OCI-LY7 (cell line): ENCODE data around the gene PCNX1. TPM values are rescaled to one million over a fixed set of nuclear protein-coding genes. Genes with fewer than 3 reads are reported as not detected.

ENCODE experiments used
- Bru-seq: library from RNA; stranded (reverse); fragments of 400-500 nt; gene quantifications from one replicate; lab custom pipeline; 2021; lab: Mats Ljungman, UMichigan
- BruChase-seq, 2 experiments: library from RNA; stranded (reverse); fragments of 400-500 nt; gene quantifications; one replicate each; lab custom pipeline; 2021; lab: Mats Ljungman, UMichigan
- BruUV-seq: library from RNA; stranded (reverse); fragments of 400-500 nt; replicated peaks from 2 replicates; lab custom pipeline; 2021; lab: Mats Ljungman, UMichigan
- CTCF ChIA-PET: fragments of 300-600 bp; sonication (Branson Sonifier 250); formaldehyde crosslinking; loops from one replicate; lab custom pipeline; 2022; ENCODE audit warnings: antibody characterized with exemption; ENCODE audit not compliant: unreplicated experiment; lab: Charles Lee
- POLR2A ChIA-PET: fragments of 300-600 bp; sonication (Branson Sonifier 250); formaldehyde crosslinking; loops from one replicate; lab custom pipeline; 2022; ENCODE audit warnings: antibody characterized with exemption; lab: Charles Lee
- DNase-seq: peaks from one replicate; pipeline ENCODE4 v3.0.0-alpha.2; 2015; ENCODE audit warnings: low spot score
- H2AFZ ChIP-seq: fragments of 200-600 bp; sonication (generic), shearing (Covaris generic); 2 replicates; pipeline ENCODE4 v1.6.1; 2014; ENCODE audit warnings: mild to moderate bottlenecking, antibody characterized with exemption, low read length, moderate library complexity
- H3K27ac ChIP-seq: fragments of 200-600 bp; sonication (generic); 2 replicates; pipeline ENCODE4 v1.5.1; 2014; ENCODE audit warnings: mixed run types, low read depth, mild to moderate bottlenecking, moderate library complexity, low read length, inconsistent platforms; ENCODE audit not compliant: poor library complexity, severe bottlenecking
- H3K36me3 ChIP-seq: fragments of 200-600 bp; sonication (generic); 2 replicates; pipeline ENCODE4 v1.6.1; 2014; ENCODE audit warnings: mild to moderate bottlenecking, antibody characterized with exemption, low read length, moderate library complexity, mixed read lengths; ENCODE audit not compliant: insufficient read depth
- H3K4me1 ChIP-seq: fragments of 200-600 bp; sonication (generic); 2 replicates; pipeline ENCODE4 v1.5.1; 2014; ENCODE audit warnings: mild to moderate bottlenecking, low read length; ENCODE audit not compliant: insufficient read depth, poor library complexity, severe bottlenecking
- H3K4me2 ChIP-seq: fragments of 200-600 bp; sonication (generic); 2 replicates; pipeline ENCODE4 v1.6.1; 2014; ENCODE audit warnings: mild to moderate bottlenecking, low read length
- H3K4me3 ChIP-seq: fragments of 200-600 bp; sonication (generic); 2 replicates; pipeline ENCODE4 v1.5.1; 2014; ENCODE audit warnings: mild to moderate bottlenecking, low read depth, low read length; ENCODE audit not compliant: poor library complexity, severe bottlenecking
- H3K79me2 ChIP-seq: fragments of 200-600 bp; sonication (generic); 2 replicates; pipeline ENCODE4 v1.6.1; 2016; ENCODE audit warnings: low read depth, mild to moderate bottlenecking, low read length, moderate library complexity, mixed read lengths; ENCODE audit not compliant: insufficient read depth
- H3K9me2 ChIP-seq: fragments of 200-600 bp; sonication (generic); 2 replicates; pipeline ENCODE4 v1.6.1; 2016; ENCODE audit warnings: mild to moderate bottlenecking, low read length, mixed read lengths; ENCODE audit not compliant: insufficient read depth
- H3K9me3 ChIP-seq: fragments of 200-600 bp; sonication (generic); 2 replicates; pipeline ENCODE4 v1.6.1; 2014; ENCODE audit warnings: mild to moderate bottlenecking, mixed run types, low read length, mixed read lengths
- H4K20me1 ChIP-seq: fragments of 200-600 bp; sonication (generic); 2 replicates; pipeline ENCODE4 v1.6.1; 2014; ENCODE audit warnings: mild to moderate bottlenecking, antibody characterized with exemption, low read length, moderate library complexity, mixed read lengths; ENCODE audit not compliant: insufficient read depth
- EZH2phosphoT487 ChIP-seq: fragments of 200-600 bp; sonication (generic); IDR thresholded peaks from 2 replicates; pipeline ENCODE4 v1.6.1; 2018; ENCODE audit warnings: low read depth, borderline replicate concordance, mild to moderate bottlenecking, mixed run types, antibody characterized with exemption, low read length, moderate library complexity, mixed read lengths
- intact Hi-C: fragments of 100-400 bp; cut with micrococcal nuclease; formaldehyde crosslinking; loops from one replicate; pipeline ENCODE4 v1.10.0; 2022; ENCODE audit not compliant: unreplicated experiment
- long read RNA-seq: library from polyadenylated mRNA; stranded (forward); transcript quantifications from one replicate; pipeline ENCODE4 v2.0.0, GENCODE V29; 2022
- total RNA-seq, 2 experiments: library from RNA; depleted of rRNA in 1 of 2; stranded (reverse); fragments of >200 nt in 1 of 2; shearing (Covaris generic) in 1 of 2; gene quantifications; 2 replicates each; pipeline ENCODE4 v1.2.3, GENCODE V29; 2014 to 2022
- TF ChIP-seq, protein P1 (sequence below): fragments of 200-600 bp; sonication (generic); conservative IDR thresholded peaks from 2 replicates; pipeline ENCODE4 v1.5.1; 2014; ENCODE audit warnings: mild to moderate bottlenecking, antibody characterized with exemption, low read length, moderate library complexity, mixed read lengths

The PCNX1 gene
- 27.7 and 33.8 TPM in 2 replicates for total RNA-seq (2014; rRNA removed; shearing (Covaris generic))
- 33.5 and 38.4 TPM in 2 replicates for total RNA-seq (2022)
- Bru-seq, nascent RNA: percentile 82 among the genes with signal in this experiment
- percentile 66 among the genes with signal in this experiment for BruChase-seq, experiment 1, labeled RNA remaining after a 6-hour chase
- percentile 72 among the genes with signal in this experiment for BruChase-seq, experiment 2, labeled RNA remaining after a 2-hour chase
- long read RNA-seq, full-length matches to known transcripts: 1 of 18 reads
- long read RNA-seq, partial matches to known transcripts: 9 of 18 reads
- long read RNA-seq, other reads (novel, unspliced or antisense): 8 of 18 reads

- POLR2A ChIA-PET: interaction anchor here (0.5 to 1.7 kb wide), 4 partner anchors 18 to 542 kb away, joined by 3 to 9 read pairs (median 3); partner anchors contain the start of gene MAP3K9
- Histone ChIP-seq H3K9me3 (no peaks in the 10 kb centered on the region), H3K36me3 (no peaks in the 10 kb centered on the region), H3K79me2 (peaks cover 38% of the 10 kb centered on the region), H4K20me1 (peaks cover 17% of the 10 kb centered on the region; the same call in 1 of the 2 replicates), H3K27ac (peak within 1 kb of the TSS; percentile 66), H3K4me3 (peak within 1 kb of the TSS; percentile 81), H2AFZ (peak within 1 kb of the TSS; percentile 95), H3K4me2 (peak within 1 kb of the TSS; percentile 97), H3K9me2 (no peaks in the 10 kb centered on the region), H3K4me1 (peaks cover 15% of the 10 kb centered on the region)
- no TSS peak for BruUV-seq
- TF ChIP-seq, protein P1, sequence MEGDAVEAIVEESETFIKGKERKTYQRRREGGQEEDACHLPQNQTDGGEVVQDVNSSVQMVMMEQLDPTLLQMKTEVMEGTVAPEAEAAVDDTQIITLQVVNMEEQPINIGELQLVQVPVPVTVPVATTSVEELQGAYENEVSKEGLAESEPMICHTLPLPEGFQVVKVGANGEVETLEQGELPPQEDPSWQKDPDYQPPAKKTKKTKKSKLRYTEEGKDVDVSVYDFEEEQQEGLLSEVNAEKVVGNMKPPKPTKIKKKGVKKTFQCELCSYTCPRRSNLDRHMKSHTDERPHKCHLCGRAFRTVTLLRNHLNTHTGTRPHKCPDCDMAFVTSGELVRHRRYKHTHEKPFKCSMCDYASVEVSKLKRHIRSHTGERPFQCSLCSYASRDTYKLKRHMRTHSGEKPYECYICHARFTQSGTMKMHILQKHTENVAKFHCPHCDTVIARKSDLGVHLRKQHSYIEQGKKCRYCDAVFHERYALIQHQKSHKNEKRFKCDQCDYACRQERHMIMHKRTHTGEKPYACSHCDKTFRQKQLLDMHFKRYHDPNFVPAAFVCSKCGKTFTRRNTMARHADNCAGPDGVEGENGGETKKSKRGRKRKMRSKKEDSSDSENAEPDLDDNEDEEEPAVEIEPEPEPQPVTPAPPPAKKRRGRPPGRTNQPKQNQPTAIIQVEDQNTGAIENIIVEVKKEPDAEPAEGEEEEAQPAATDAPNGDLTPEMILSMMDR: peak; percentile 81
- TF ChIP-seq EZH2phosphoT487: no peak
- CTCF ChIA-PET: interaction anchor here (0.6 to 1.2 kb wide), 4 partner anchors 11 to 114 kb away, joined by 3 to 5 read pairs (median 4); partner anchors contain the start of gene MAP3K9
- peak; percentile 94 for DNase-seq
- intact Hi-C loops: loop anchor here (1.0 to 5.0 kb wide), 5 partner anchors 49 to 415 kb away; partner anchors contain the start of genes MED6 and SIPA1L1
These were observed at the start of gene PCNX1 for GRCh38 chr14:70907176-70907995. TSS of gene PCNX1 (plus strand) at chr14:70907459. CDS start at chr14:70907851, 392 bp downstream.

DNA sequence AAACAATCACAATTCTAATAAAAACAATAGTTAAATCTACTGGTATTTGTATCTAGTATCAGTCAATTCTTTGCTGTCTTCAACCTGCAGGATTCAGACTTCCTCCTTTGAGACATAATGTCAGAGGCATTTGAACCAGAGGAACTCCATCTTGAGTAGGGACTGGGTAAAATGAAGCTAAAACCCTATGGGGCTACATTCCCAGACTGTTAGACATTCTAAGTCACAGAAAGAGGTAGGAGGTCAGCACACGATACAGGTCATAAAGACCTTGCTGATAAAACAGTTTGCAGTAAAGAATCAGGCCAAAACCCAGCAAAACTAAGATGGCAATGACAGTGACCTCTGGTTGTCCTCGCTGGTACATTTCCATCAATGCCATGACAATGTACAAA, 49.8 kb upstream of the PCNX1 start:
- intact Hi-C loops: no loop called here
- H3K4me3 ChIP-seq: no peak overlapping the region
- POLR2A ChIA-PET: no interaction called here
- H3K36me3 ChIP-seq: no peaks in the 10 kb centered on the region
- H2AFZ ChIP-seq: no peak overlapping the region
- TF ChIP-seq, protein P1: no peak
- TF ChIP-seq EZH2phosphoT487: no peak
- H3K4me2 ChIP-seq: no peak overlapping the region
- H4K20me1 ChIP-seq: no peaks in the 10 kb centered on the region
- H3K79me2 ChIP-seq: no peaks in the 10 kb centered on the region
- H3K4me1 ChIP-seq: no peaks in the 10 kb centered on the region
- no peak for DNase-seq
- no peak overlapping the region for H3K27ac ChIP-seq
- CTCF ChIA-PET: no interaction called here
- no TSS peak for BruUV-seq
- no peaks in the 10 kb centered on the region for H3K9me2 ChIP-seq
- H3K9me3 ChIP-seq: no peaks in the 10 kb centered on the region
